HL-60 (cell line): ENCODE results near the gene GSTA3.
"Not testable (repeated sequence)": the region's sequence is repeated elsewhere in the genome, so short reads cannot be mapped to it uniquely, and the experiment has no call there.

ENCODE experiments used
- DNase-seq, 2 experiments: peaks; one replicate each; pipeline ENCODE4 v3.0.0-alpha.2; 2010 to 2020; ENCODE audit warnings: low read depth in 1 of 2, low spot score in 1 of 2
- H3K27ac ChIP-seq: fragments of 250-450 bp; sonication (Bioruptor Pico); replicated peaks from 2 replicates; pipeline ENCODE4 v1.5.1; 2020; ENCODE audit warnings: mild to moderate bottlenecking, moderate library complexity
- H3K27me3 ChIP-seq: fragments of 250-450 bp; sonication (Bioruptor Pico); 2 replicates; pipeline ENCODE4 v1.5.1; 2021; ENCODE audit warnings: mild to moderate bottlenecking, moderate library complexity; ENCODE audit not compliant: insufficient read depth, poor library complexity, severe bottlenecking
- H3K4me3 ChIP-seq: replicated peaks from 2 replicates; pipeline ENCODE4 v1.5.1; 2011; ENCODE audit warnings: mild to moderate bottlenecking, control low read depth, low read length; ENCODE audit not compliant: insufficient read depth
- GABPA ChIP-seq: IDR thresholded peaks from 2 replicates; pipeline ENCODE4 v1.6.1; 2012; ENCODE audit warnings: low read depth
- POLR2AphosphoS5 ChIP-seq: IDR thresholded peaks from 2 replicates; pipeline ENCODE4 v1.6.1; 2012; ENCODE audit warnings: low read depth
- REST ChIP-seq: IDR thresholded peaks from 2 replicates; pipeline ENCODE4 v1.6.1; 2012; ENCODE audit warnings: low read depth; ENCODE audit not compliant: insufficient replicate concordance
- SPI1 ChIP-seq: IDR thresholded peaks from 2 replicates; pipeline ENCODE4 v1.6.1; 2012; ENCODE audit warnings: low read depth, mild to moderate bottlenecking, borderline replicate concordance
- TF ChIP-seq, protein P1 (sequence below): IDR thresholded peaks from one replicate; pipeline ENCODE4 v1.5.1; 2011; ENCODE audit warnings: low read length, control low read depth, inconsistent platforms; ENCODE audit not compliant: insufficient read depth

The GSTA3 gene

DNA sequence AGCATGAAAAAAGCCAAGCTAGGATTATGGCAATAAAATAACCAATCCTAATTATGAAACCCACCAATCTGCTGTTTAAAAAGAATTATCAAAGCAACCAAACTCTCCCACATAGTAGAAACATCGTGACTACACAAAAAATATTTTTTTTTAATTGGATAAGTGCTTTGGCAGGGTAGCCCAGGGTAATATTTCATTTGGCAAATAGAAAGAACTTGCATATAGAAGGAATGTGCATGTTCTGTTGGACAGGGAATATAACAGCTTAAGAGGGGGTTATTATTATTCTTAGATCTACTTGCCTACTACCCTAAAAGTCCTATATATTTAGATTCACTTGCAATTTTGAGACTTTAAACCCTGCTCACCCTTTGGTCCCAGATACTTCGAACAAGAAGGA lies 972 bp downstream of the GSTA3 start:
- TF ChIP-seq GABPA (no peak), SPI1 (no peak), POLR2AphosphoS5 (no peak)
- TF ChIP-seq, protein P1, sequence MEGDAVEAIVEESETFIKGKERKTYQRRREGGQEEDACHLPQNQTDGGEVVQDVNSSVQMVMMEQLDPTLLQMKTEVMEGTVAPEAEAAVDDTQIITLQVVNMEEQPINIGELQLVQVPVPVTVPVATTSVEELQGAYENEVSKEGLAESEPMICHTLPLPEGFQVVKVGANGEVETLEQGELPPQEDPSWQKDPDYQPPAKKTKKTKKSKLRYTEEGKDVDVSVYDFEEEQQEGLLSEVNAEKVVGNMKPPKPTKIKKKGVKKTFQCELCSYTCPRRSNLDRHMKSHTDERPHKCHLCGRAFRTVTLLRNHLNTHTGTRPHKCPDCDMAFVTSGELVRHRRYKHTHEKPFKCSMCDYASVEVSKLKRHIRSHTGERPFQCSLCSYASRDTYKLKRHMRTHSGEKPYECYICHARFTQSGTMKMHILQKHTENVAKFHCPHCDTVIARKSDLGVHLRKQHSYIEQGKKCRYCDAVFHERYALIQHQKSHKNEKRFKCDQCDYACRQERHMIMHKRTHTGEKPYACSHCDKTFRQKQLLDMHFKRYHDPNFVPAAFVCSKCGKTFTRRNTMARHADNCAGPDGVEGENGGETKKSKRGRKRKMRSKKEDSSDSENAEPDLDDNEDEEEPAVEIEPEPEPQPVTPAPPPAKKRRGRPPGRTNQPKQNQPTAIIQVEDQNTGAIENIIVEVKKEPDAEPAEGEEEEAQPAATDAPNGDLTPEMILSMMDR: no peak

GRCh38 chr6:52904562-52905279 lies 4.8 kb downstream of the GSTA3 start:
- Histone ChIP-seq H3K27ac (no peak overlapping the region), H3K27me3 (no peaks in the 10 kb centered on the region), H3K4me3 (no peak overlapping the region)
- peak in 1 of 2 experiments; percentile 3 for DNase-seq
- TF ChIP-seq REST (no peak), GABPA (no peak), POLR2AphosphoS5 (no peak), SPI1 (no peak)
- TF ChIP-seq, protein P1: no peak

More for the DNA sequence above, 972 bp downstream of the GSTA3 start:
- Histone ChIP-seq H3K4me3 (no peak overlapping the region), H3K27ac (no peak overlapping the region), H3K27me3 (no peaks in the 10 kb centered on the region)
- DNase-seq: no peak

GRCh38 chr6:52900536-52900935 lies 9.0 kb downstream of the GSTA3 start:
- H3K27ac ChIP-seq: no peak overlapping the region
- H3K27me3 ChIP-seq: no peaks in the 10 kb centered on the region
- no peak for TF ChIP-seq POLR2AphosphoS5
- TF ChIP-seq, protein P1: no peak
- TF ChIP-seq REST: no peak
- TF ChIP-seq SPI1: no peak
- no peak for TF ChIP-seq GABPA
- H3K4me3 ChIP-seq: no peak overlapping the region
- no peak for DNase-seq

- not testable (repeated sequence) for DNase-seq
These were observed 13.7 kb downstream of the GSTA3 start for GRCh38 chr6:52895790-52896189.

More at GRCh38 chr6:52895790-52896189, 13.7 kb downstream of the GSTA3 start:
- not testable (repeated sequence) for H3K27ac ChIP-seq, H3K27me3 ChIP-seq, H3K4me3 ChIP-seq
